GM10847 (cell line): ENCODE measurements around the gene SLC39A1.

Source experiments
- POLR2A ChIP-seq: IDR thresholded peaks from 2 replicates; pipeline ENCODE4 v1.6.1; 2011; ENCODE audit not compliant: insufficient read length; ENCODE audit errors: extremely low read depth

Gene SLC39A1

DNA sequence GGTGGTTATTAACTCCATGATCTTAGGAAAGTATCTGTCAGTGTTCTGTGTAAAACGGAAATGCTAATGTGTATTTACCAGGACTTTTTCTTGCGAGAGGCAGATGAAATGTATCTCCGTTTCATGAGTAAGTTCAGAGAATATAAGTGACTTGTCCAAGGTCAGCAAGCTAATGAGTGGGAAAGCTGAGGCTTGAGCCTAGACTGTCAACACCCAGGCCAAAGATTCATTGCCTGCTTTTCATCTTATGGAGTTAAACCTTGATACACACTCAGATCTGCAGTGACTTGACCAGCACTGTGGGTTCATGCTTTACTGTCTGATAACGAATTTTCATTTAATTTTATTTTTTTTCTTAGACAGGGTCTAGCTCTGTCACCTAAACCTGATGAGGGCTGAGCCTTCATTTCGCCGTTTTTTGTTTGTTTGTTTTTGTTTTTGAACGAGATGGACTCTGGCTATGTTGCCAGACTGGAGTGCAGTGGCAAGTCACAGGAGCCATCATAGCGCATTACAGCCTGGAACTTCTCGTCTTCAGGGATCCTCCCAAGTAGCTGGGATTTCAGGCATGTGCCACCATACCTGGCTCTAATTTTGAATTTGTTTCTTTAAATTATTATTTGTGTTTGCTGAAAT, 15.1 kb upstream of the SLC39A1 start:
- TF ChIP-seq POLR2A = no peak

- TF ChIP-seq POLR2A = peak; percentile 87
These were observed 14.2 kb upstream of the SLC39A1 start, which contains the start of gene JTB for GRCh38 chr1:153977250-153978240. JTB (minus strand) TSS chr1:153977674; CDS start chr1:153977252, 422 bp downstream.

DNA sequence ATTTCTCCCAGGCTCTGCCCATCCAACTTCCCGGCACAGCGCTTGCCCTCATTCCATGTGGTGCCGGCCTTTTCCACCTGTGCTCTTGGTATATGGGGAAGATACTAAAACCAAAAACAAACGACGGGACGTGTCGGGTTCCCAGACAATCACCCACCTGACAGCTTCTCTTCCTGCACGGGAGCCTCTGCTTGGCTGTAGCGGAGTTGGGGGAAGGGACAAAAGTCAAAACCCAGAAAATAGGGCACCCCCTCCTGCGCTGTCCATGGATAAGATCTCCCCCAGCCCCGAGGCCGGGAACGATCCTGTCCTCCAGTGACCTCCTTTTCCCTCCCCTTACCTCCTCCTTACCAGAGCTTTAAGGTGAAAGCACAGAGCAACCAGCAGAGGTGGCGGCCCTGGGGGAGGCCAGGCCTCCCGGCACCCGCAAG, 13.5 kb upstream of the SLC39A1 start:
- no peak for TF ChIP-seq POLR2A

GRCh38 chr1:153973525-153973924, 10.2 kb upstream of the SLC39A1 start:
- no peak for TF ChIP-seq POLR2A

DNA sequence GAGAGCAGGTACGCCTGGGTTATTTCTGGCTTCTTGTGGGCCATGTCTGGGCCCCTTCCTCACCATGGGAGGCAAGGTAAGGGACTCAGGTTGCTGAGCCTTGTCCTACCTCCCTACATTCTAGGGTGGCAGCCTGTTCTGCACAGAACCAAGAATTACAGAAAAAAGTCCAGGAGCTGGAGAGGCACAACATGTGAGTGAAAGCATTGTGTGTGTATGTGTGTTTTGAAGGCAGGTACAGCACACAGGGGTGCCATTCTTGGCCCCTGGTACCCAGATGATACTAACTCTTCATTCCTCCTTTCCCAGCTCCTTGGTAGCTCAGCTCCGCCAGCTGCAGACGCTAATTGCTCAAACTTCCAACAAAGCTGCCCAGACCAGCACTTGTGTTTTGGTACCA, 9.7 kb upstream of the SLC39A1 start:
- no peak for TF ChIP-seq POLR2A

GRCh38 chr1:153970346-153970745, 7.0 kb upstream of the SLC39A1 start:
- no peak for TF ChIP-seq POLR2A

DNA sequence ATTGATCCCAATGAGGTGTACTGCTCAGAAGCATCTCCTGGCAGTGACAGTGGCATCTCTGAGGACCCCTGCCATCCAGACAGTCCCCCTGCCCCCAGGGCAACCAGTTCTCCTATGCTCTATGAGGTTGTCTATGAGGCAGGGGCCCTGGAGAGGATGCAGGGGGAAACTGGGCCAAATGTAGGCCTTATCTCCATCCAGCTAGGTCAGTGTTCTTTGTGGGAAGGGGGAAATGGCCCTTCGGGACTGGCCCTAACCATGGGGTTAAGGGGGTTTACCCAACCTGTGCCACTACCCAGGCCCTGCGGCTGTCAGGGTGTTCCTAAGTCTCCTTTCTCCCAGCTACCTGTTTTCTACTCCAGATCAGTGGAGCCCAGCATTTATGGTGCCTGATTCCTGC, 5.6 kb upstream of the SLC39A1 start:
- TF ChIP-seq POLR2A = no peak

DNA sequence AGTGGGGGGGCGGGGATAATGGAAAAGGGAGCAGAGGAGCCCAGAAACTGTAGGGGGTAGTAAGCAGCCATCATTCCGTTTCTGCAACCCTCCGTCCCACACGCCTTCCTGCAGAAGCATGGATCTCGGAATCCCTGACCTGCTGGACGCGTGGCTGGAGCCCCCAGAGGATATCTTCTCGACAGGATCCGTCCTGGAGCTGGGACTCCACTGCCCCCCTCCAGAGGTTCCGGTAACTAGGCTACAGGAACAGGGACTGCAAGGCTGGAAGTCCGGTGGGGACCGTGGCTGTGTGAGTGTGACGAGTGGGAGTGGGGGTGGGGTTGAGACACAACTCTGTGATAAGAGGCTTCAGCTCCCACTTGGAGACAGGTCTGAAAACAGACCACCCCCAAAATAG, 5.1 kb upstream of the SLC39A1 start:
- TF ChIP-seq POLR2A = no peak

GRCh38 chr1:153968000-153968363, 4.6 kb upstream of the SLC39A1 start:
- TF ChIP-seq POLR2A = no peak

DNA sequence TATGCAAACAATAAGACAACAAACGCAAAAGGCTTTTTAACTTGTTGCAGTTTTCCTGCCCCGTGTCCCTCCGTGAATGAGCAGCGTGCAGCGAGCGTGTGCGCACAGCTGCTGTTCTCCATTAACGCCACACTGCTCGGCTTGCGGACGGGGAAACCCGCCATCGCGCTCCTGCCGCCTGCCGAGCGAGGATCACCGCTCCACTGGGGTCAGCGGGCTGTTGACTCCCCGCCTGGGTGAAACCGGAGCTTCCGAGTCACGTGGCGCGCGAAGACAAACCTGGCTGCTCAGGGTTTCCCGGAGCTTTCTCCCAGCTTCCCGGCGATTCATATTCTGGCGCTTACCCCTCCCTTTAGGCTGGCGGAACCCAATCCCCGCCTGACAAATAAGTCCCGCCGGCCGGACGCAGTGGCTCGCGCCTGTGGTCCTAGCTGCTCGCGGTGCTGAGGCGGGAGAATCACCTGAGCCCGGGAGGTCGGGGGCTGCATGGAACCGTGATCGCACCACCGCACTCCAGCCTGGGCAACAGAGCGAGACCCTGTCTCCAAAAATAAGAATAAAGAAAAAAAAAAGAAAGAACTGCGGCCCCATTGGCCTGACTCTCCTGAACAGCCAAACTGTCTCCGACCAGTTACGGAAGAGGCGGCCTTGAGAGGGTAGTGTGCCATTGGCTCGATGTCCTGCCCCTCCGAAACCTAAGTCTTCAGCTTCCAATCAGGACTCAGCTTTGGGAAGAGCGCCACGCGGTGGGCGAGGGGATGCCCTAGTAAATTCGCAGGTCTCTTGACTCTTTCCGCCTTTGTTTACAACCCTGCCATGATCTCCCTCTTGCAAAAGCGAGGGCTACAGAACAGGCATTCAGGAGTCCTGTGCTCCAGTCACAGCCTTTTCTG, 4.0 kb upstream of the SLC39A1 start, which contains the start of gene CREB3L4:
CREB3L4 (plus strand) TSS at position 796 of the 893 bp plus-strand sequence. CDS start 624 bp downstream, outside the sequence.
- peak; percentile 69 for TF ChIP-seq POLR2A

DNA sequence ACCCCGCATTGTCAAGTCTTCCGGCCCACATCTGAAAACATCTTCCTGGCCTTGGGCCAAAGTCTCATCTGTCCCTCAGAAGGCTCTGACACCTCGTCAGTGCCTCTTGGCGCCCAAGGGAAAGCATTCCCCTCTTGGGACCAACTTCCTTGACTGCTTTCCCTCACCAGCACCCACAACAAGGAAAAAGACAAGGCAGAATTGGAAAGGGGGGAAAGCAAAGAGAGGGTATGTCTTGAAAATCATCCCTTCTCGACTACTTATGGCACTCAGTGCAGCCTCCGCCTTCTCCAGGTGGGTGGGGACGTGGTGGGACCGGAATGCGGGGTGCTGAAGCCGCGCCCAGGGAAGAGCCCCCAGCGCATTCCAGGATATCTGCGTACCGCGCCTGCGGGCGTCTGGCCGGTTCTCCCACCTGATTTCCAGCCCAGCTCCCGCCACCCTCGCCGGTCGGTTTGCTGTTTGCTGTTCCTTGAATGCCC, 554 bp upstream of the SLC39A1 start:
- no peak for TF ChIP-seq POLR2A

- no peak for TF ChIP-seq POLR2A
These were observed 978 bp downstream of the SLC39A1 start for GRCh38 chr1:153962088-153963029.

DNA sequence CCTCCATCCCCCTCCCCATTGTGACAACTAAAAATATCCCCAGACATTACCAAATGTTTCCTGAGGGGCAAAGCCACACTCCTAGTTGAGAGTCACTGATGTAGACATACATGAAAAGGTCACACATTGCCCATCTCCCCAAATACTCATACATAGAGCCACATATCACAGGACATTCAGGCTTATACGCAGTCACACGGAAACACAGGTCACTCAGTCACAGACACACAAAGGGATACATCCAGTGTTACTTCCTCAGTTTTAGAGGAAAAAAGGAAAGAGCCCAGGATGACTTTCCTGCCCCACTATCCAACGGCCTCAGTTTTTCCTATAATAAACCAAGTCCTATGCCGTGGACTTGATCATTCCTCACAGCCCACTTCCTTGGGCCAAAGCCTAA, 1.9 kb downstream of the SLC39A1 start:
- no peak for TF ChIP-seq POLR2A

GRCh38 chr1:153960206-153960605, 3.1 kb downstream of the SLC39A1 start:
- no peak for TF ChIP-seq POLR2A

DNA sequence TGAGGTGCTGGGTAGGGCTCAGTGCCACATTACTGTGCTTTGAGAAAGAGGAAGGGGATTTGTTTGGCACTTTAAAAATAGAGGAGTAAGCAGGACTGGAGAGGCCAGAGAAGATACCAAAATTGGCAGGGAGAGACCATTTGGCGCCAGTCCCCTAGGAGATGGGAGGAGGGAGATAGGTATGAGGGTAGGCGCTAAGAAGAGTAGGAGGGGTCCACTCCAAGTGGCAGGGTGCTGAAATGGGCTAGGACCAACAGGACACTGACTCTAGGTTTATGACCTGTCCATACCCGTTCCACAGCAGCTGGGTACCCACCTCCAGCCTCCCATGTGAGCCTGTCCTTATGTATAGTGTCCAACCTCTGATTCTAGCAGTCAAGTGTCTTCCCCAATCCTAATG, 3.9 kb downstream of the SLC39A1 start:
- TF ChIP-seq POLR2A = no peak

DNA sequence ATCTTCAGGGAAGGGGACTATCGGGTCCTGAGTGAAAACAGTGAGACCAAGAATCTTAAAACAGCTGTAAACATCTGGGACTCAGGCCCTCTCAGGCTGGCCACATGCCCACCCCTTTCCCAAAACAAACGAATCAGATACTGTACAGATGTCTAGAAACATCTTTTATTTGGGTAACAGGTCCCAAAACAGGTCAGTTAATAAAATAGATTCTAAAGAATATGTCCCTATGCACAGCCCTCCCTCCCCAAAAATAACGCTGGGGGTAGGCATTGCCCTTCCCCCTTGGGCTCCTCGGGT, 4.4 kb downstream of the SLC39A1 start:
- TF ChIP-seq POLR2A = no peak
